CD1c-positive myeloid dendritic cell (primary cell): ENCODE results near the gene MAGI3.
"Not testable (repeated sequence)": the region's sequence is repeated elsewhere in the genome, so short reads cannot be mapped to it uniquely, and the experiment has no call there.

Source experiments
- DNase-seq: peaks from one replicate; pipeline ENCODE4 v3.0.0-alpha.2; 2016; ENCODE audit errors: extremely low spot score

The MAGI3 gene

DNA sequence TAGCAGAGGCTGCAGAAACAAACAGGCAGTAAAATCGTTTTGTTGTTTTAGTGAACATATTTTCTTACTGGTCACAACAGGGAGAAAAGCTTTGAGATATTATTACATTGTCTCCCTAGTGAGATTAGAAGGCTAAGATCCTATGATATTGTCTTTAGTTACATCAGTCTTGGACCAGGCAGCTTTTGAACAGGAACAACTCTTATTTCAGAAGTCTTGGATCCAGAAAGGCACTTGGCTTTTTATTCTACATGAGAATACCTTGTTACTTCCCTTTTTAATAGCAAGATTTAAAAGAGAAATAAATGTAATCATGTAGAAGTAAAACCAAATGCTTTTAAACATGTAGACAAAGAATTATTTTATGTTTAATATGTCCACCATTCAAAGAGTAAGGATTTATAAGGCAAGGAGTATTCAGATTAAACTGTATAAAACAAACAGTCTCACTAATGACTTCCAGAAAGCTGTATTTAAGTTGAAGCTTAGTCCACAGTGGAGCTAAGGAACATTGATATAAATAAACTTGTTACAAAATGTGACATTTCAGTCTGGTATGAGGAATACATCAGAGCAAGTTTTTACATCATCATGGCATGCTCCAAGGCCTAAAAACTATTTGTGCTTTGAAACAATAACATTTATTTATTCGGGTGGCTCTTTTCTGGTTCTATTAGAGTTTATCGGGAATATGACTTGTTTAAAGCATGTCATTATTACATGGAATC lies 296.7 kb downstream of the MAGI3 start:
- no peak for DNase-seq

DNA sequence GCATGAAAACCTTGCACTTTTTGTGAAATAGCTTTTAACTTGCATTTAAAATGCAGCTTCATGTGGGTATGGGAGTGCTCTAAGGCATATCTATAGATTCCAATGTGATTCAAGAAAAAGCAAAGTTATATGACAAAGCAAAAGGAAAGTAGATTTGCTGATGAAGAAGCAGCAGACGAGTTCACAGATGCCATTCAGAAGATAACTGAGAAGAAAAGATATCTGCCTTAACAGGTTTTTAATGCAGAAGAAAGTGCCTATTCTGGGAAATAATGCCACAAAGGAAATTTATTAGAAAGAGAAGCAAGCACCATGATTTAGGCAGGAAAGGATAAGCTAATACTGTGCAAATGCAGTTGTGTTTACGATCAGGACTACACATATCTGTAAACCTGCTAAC lies 300.9 kb downstream of the MAGI3 start:
- no peak for DNase-seq

DNA sequence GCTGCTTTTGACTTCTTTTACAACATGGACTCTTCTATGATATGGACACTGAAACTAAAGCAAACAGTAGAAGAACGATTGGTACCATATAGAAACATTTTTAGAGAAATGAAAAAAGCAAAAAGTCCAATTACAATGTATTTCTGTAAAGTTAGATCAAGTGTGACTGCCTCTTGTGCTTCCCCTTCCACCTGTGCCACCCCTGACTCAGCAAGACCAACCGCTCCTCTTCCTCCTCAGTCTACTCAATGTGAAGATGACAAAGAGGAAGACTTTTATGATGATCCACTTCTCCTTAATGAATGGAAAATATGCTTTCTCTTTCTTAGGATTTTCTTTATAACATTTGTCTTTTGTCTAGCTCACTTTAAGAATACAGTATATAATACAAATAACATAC lies 302.0 kb downstream of the MAGI3 start:
- DNase-seq, result peak; percentile 8

DNA sequence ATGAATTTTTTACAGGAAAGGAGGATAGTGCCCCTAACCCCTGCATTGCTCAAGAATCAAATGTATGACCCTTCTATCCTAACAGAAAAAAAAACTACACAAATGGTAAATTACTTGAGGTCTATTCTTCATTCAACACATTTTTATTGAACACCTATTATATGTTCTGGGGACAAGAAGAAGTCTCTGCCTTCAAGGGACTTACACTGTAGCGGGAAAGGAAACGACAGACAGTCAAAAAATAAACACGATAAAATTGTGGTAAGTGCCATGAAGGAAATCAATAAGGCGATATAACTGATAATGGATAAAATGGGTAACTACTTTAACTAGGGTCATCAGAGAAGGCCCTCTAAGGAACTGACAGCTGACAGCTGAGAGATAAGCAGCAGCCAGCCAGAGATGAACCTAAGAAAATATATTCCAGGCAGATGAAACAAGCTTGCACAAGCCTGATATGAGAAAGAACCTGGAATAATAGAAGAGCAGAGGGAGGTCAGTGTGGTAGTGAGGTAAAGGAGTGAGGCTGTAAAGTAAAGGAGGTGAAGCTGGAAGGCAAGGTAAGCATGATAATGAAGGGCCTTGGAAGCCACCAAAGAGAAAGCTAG lies 302.6 kb downstream of the MAGI3 start:
- no peak for DNase-seq

DNA sequence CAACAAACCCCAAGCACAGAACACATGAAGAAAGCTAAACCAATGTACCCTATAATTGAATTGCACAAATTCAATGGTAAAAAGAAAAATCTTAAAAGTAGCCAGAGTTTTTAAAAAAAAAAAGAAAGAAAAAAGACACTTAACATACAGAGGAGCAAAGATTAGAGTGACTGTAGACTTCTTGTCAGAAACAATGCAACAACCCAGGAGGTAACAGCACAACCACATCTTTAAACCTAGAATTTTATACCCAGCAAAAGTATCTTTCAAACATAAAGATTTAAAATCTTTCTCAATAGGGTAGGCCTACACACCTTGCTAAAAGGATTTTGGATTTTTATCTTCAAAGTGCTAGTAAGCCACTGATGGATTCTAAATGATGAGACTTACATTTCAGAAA lies 304.6 kb downstream of the MAGI3 start:
- no peak for DNase-seq

DNA sequence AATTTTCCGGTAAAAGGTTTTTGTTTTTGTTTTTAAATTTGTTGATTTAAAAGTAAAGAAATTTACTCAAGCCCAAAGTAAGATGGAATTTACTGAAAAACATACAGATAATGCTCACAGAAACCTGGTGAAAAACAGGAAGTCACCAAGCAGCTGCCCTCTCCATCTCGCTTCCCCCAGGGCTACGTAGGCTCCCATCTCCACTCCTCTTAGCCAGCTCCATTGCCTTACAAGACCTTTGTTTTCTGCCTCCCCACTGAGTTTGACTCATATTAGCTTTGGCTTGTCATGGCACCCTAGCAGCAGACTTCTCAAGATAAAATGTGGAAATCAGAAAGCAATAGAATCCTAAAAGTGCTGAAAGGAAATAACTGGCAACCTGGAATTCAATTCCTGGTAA lies 311.1 kb downstream of the MAGI3 start:
- peak; percentile 22 for DNase-seq

DNA sequence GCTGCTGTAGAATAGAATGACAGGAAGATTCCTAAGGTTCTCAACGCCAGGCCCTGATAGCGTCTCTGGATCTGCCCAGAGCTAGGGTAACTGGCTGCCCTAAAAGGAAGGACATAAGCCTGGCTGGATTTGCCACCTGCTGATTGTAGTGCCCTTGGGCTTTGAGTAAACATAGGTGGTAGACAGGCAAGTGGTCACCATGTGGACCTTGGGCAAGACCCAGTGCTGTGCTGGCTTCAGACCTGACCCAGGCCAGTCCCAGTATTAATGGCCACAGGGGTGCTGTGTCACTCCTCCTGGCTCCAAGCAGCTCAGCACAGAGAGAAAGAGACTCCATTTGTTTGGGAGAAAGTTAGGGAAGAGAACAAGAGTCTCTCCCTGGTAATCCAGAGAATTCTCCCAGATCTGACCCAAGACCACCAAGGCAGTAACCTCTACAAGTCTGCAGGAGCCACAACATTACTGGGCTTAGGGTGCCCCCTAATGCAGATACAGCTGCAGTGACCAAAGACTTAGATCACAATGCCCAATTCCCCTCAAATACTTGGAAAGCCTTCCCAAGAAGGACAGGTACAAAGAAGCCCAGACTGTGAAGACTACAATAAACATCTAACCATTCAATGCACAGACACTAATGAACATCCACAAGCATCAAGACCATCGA lies 324.4 kb downstream of the MAGI3 start:
- DNase-seq, result no peak

DNA sequence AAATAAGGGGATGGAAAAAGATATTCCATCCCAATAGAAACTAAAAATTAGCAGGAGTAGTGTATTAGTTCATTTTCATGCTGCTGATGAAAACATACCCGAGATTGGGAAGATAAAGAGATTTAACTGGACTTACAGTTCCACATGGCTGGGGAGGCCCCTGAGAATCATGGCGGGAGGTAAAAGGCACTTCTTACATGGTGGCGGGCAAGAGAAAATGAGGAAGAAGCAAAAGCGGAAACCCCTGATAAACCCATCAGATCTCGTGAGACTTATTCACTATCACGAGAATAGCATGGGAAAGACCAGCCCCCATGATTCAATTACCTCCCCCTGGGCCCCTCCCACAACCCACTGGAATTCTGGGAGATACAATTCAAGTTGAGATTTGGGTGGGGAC lies 327.2 kb downstream of the MAGI3 start:
- not testable (repeated sequence) for DNase-seq

DNA sequence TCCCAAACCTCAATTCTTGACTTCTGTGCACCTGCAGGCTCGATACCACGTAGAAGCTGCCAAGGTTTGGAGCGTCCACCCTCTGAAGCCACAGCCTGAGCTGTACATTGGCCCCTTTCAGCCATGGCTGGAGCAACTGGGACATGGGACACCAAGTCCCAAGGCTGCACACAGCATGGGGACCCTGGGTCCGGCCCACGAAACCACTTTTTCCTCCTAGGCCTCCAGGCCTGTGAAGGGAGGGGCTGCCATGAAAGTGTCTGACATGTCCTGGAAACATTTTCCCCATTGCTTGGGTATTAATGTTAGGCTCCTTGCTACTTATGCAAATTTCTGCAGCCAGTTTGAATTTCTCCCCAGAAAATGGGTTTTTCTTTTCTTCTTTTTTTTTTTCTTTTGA lies 328.3 kb downstream of the MAGI3 start:
- DNase-seq, result not testable (repeated sequence)

DNA sequence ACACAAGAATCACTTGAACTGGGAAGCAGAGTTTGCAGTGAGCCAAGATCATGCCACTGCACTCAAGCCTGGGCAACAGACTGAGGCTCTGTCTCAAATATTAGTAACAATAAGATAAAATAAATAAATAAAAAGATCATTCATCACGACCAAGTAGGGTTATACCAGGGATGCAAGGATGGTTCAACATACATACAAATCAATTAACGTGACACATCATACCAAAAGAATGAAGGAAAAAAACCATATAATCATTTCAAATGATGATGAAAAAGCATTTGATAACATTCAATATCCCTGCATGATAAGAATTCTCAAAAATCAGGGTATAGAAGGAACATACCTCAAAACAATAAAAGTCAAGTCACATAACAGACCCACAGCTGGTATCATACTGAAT lies 330.7 kb downstream of the MAGI3 start:
- no peak for DNase-seq

DNA sequence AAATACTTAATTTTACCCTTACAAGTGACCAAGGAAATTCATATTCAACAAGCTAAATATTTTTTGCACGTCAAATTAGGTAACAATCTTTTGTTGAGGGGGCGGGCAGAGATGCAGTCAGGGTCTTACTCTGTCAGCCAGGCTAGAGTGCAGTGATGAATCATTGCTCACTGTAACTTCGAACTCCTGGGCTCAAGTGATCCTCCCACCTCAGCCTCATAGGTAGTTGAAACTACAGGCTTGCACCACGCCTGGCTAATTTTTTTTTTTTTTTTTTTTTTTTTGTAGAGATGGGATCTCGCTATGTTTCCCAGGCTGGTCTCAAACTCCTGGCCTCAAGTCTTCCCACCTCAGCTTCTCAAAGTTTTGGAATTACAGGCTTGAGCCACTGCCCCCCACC lies 342.5 kb downstream of the MAGI3 start:
- no peak for DNase-seq

DNA sequence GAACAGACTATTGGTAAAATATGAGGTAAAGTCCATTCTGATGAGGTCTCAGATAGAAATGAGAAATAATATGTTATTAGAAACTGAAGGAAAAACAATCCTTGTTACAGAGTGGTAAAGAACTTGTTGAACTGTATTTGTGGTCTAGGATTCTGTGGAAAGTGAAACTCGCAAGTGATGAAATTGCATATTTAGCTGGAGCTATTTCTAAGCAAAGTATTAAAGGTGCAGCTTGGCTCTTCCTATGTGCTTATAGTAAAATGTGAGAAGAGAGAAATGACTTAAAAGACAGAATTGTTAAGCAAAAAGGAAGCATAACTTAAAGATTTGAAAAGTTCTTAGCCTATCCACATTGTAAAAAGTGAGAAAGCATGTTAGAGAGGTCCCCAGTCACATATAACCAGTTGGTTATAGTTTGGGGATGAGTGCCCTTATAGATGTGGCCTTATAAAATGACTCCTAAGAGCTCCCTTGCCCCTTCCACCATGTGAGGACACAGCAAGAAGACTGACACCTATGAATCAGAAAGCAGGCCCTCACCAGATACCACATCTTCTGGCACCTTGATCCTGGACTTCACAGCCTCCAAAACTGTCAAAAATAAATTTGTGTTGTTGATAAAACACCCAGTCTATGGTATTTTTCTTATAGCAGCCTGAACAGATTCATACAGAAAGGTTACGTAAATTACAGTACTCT lies 344.2 kb downstream of the MAGI3 start:
- DNase-seq, result no peak
